NCI-H2196 treated with DMSO at 0.1 percent for 48 hours (cell line): ENCODE data around the gene CD33.
"Not testable (repeated sequence)": the region's sequence is repeated elsewhere in the genome, so short reads cannot be mapped to it uniquely, and the experiment has no call there.

Experiments
- DNase-seq: peaks from one replicate; lab custom pipeline; 2025; ENCODE audit not compliant: unreplicated experiment; lab: John Stamatoyannopoulos, UW

CD33 gene

GRCh38 chr19:51210191-51210784 is 14.6 kb upstream of the CD33 start:
- DNase-seq, result no peak

- not testable (repeated sequence) for DNase-seq
Measured at GRCh38 chr19:51210874-51211361, 14.0 kb upstream of the CD33 start.

GRCh38 chr19:51211833-51212232 is 13.0 kb upstream of the CD33 start:
- no peak for DNase-seq

- no peak for DNase-seq
Measured at GRCh38 chr19:51219307-51219706, 5.6 kb upstream of the CD33 start.

- no peak for DNase-seq
Measured at GRCh38 chr19:51219971-51220370, 4.9 kb upstream of the CD33 start.

GRCh38 chr19:51220996-51221395 is 3.9 kb upstream of the CD33 start:
- no peak for DNase-seq

GRCh38 chr19:51224163-51224641 is 678 bp upstream of the CD33 start:
- no peak for DNase-seq

- DNase-seq, result no peak
Measured at GRCh38 chr19:51226067-51226466, 1.2 kb downstream of the CD33 start.

- no peak for DNase-seq
Measured at GRCh38 chr19:51227326-51227725, 2.4 kb downstream of the CD33 start.

- no peak for DNase-seq
Measured at GRCh38 chr19:51227966-51228365, 3.1 kb downstream of the CD33 start.

GRCh38 chr19:51240866-51241265 is 16.0 kb downstream of the CD33 start:
- DNase-seq, result no peak

- DNase-seq, result no peak
Measured at GRCh38 chr19:51242881-51243630, 18.2 kb downstream of the CD33 start.

- no peak for DNase-seq
Measured at GRCh38 chr19:51246164-51246552, 21.3 kb downstream of the CD33 start.

- DNase-seq, result no peak
Measured at GRCh38 chr19:51247972-51248590, 23.2 kb downstream of the CD33 start.

GRCh38 chr19:51250786-51251467 is 26.0 kb downstream of the CD33 start, which contains the start of gene SIGLECL1:
Gene SIGLECL1 (plus strand): TSS chr19:51251080. CDS start chr19:51264073, 12,993 bp downstream.
- no peak for DNase-seq

- no peak for DNase-seq
Measured at GRCh38 chr19:51251468-51251820, 26.6 kb downstream of the CD33 start.

GRCh38 chr19:51252306-51253079 is 27.6 kb downstream of the CD33 start:
- DNase-seq, result no peak

- no peak for DNase-seq
Measured at GRCh38 chr19:51253088-51253806, 28.4 kb downstream of the CD33 start.

GRCh38 chr19:51256155-51256625 is 31.3 kb downstream of the CD33 start:
- DNase-seq, result no peak

GRCh38 chr19:51257471-51257870 is 32.6 kb downstream of the CD33 start:
- no peak for DNase-seq
